Measurements from ENCODE around the gene C10orf67.

C10orf67 gene

GRCh38 chr10:23174977-23175512, 169.6 kb downstream of the C10orf67 start:
- no peak for DNase-seq (ENCODE audit: extremely low read depth in 1 of 2, low read depth in 1 of 2)

- no peak for DNase-seq (ENCODE audit: extremely low read depth in 1 of 2, low read depth in 1 of 2)
These were observed 170.3 kb downstream of the C10orf67 start for GRCh38 chr10:23174074-23174976.

GRCh38 chr10:23173214-23174073, 171.2 kb downstream of the C10orf67 start:
- no peak for DNase-seq (ENCODE audit: extremely low read depth in 1 of 2, low read depth in 1 of 2)

- DNase-seq (ENCODE audit: extremely low read depth in 1 of 2, low read depth in 1 of 2) = no peak
These were observed 172.0 kb downstream of the C10orf67 start for GRCh38 chr10:23172429-23173213.

- no peak for DNase-seq (ENCODE audit: extremely low read depth in 1 of 2, low read depth in 1 of 2)
These were observed 173.2 kb downstream of the C10orf67 start for GRCh38 chr10:23171232-23171876.

- DNase-seq (ENCODE audit: extremely low read depth in 1 of 2, low read depth in 1 of 2) = no peak
These were observed 186.2 kb downstream of the C10orf67 start for GRCh38 chr10:23158370-23158769.

GRCh38 chr10:23157691-23158369, 186.8 kb downstream of the C10orf67 start:
- DNase-seq (ENCODE audit: extremely low read depth in 1 of 2, low read depth in 1 of 2) = no peak

- no peak for DNase-seq (ENCODE audit: extremely low read depth in 1 of 2, low read depth in 1 of 2)
These were observed 187.3 kb downstream of the C10orf67 start for GRCh38 chr10:23157239-23157681.

GRCh38 chr10:23156447-23157150, 188.0 kb downstream of the C10orf67 start:
- no peak for DNase-seq (ENCODE audit: extremely low read depth in 1 of 2, low read depth in 1 of 2)

- DNase-seq (ENCODE audit: extremely low read depth in 1 of 2, low read depth in 1 of 2) = no peak
These were observed 189.4 kb downstream of the C10orf67 start for GRCh38 chr10:23155169-23155568.

Data from stimulated activated CD8-positive, alpha-beta memory T cell treated with anti-CD3 and anti-CD28 coated beads, Interleukin-7, amount 100 ng/mL, for 48 hours (primary cell).